Prostate gland (tissue), 1 donor: Measurements from ENCODE around the gene ZBED1.

Experiments used
- POLR2A ChIP-seq: fragments of 450-650 bp; IDR thresholded peaks from one replicate; pipeline ENCODE4 v1.6.1; 2016; ENCODE audit warnings: antibody characterized with exemption, mild to moderate bottlenecking
- POLR2AphosphoS5 ChIP-seq: sonication (generic); formaldehyde crosslinking; IDR thresholded peaks from one replicate; pipeline ENCODE4 v1.6.1; 2017; ENCODE audit warnings: antibody characterized with exemption

- no peak for TF ChIP-seq POLR2A
- no peak for TF ChIP-seq POLR2AphosphoS5
Measured at GRCh38 chrX:2486476-2487133, 14.2 kb downstream of the ZBED1 start.
